PC-3 (cell line): ENCODE data around the gene RND1. TPM values are rescaled to one million over a fixed set of nuclear protein-coding genes. Genes with fewer than 3 reads are reported as not detected.
"Not testable (repeated sequence)": the region's sequence is repeated elsewhere in the genome, so short reads cannot be mapped to it uniquely, and the experiment has no call there.

Source experiments
- ATAC-seq: fragments of 200-7000 bp; cut with Tn5 transposase; 2 replicates; pipeline ENCODE4 v1.9.1; 2020; ENCODE audit warnings: mild to moderate bottlenecking, moderate library complexity
- Bru-seq: library from RNA; stranded (reverse); fragments of 400-500 nt; gene quantifications from one replicate; lab custom pipeline; 2021; lab: Mats Ljungman, UMichigan
- BruChase-seq, 2 experiments: library from RNA; stranded (reverse); fragments of 400-500 nt; gene quantifications; one replicate each; lab custom pipeline; 2021; lab: Mats Ljungman, UMichigan
- BruUV-seq: library from RNA; stranded (reverse); fragments of 400-500 nt; replicated peaks from 2 replicates; lab custom pipeline; 2021; lab: Mats Ljungman, UMichigan
- CTCF ChIA-PET: fragments of 300-600 bp; sonication (Branson Sonifier 250); formaldehyde crosslinking; loops from one replicate; lab custom pipeline; 2022; ENCODE audit warnings: antibody characterized with exemption; lab: Charles Lee
- POLR2A ChIA-PET: fragments of 300-600 bp; sonication (Branson Sonifier 250); formaldehyde crosslinking; loops from one replicate; lab custom pipeline; 2022; ENCODE audit warnings: antibody characterized with exemption; ENCODE audit not compliant: unreplicated experiment; lab: Charles Lee
- DNase-seq: peaks from one replicate; pipeline ENCODE4 v3.0.0-alpha.2; 2015
- H2AFZ ChIP-seq: fragments of 300-600 bp; sonication (generic); 2 replicates; pipeline ENCODE4 v1.6.0; 2016; ENCODE audit warnings: antibody characterized with exemption, low read length
- H3F3A ChIP-seq: fragments of 300-600 bp; sonication (generic); one replicate; pipeline ENCODE4 v1.6.0; 2017; ENCODE audit warnings: antibody characterized with exemption, low read length, control low read depth, mild to moderate bottlenecking; ENCODE audit not compliant: unreplicated experiment
- H3K27ac ChIP-seq: fragments of 300-600 bp; sonication (generic); 2 replicates; pipeline ENCODE4 v1.5.1; 2016; ENCODE audit warnings: mild to moderate bottlenecking, low read length
- H3K27me3 ChIP-seq: fragments of 300-600 bp; sonication (generic); 2 replicates; pipeline ENCODE4 v1.6.1; 2016; ENCODE audit warnings: low read length, mixed read lengths
- H3K36me3 ChIP-seq: fragments of 300-600 bp; sonication (generic); 2 replicates; pipeline ENCODE4 v1.6.1; 2016; ENCODE audit warnings: low read depth, mixed run types, low read length, mixed read lengths
- H3K4me1 ChIP-seq: fragments of 300-600 bp; sonication (generic); 2 replicates; pipeline ENCODE4 v1.5.1; 2016; ENCODE audit warnings: low read length; ENCODE audit not compliant: insufficient read depth
- H3K4me2 ChIP-seq: fragments of 300-600 bp; sonication (generic); 2 replicates; pipeline ENCODE4 v1.6.0; 2016; ENCODE audit warnings: low read length
- H3K4me3 ChIP-seq: fragments of 300-600 bp; sonication (generic); 2 replicates; pipeline ENCODE4 v1.5.1; 2016; ENCODE audit warnings: mild to moderate bottlenecking, low read length, mixed read lengths
- H3K79me2 ChIP-seq: fragments of 300-600 bp; sonication (generic); 2 replicates; pipeline ENCODE4 v1.6.1; 2017; ENCODE audit warnings: low read length, mixed read lengths
- H3K9ac ChIP-seq: fragments of 300-600 bp; sonication (generic); 2 replicates; pipeline ENCODE4 v1.6.0; 2016; ENCODE audit warnings: mild to moderate bottlenecking, low read length
- H3K9me2 ChIP-seq: fragments of 300-600 bp; sonication (generic); replicated peaks from 2 replicates; pipeline ENCODE4 v1.6.1; 2016; ENCODE audit warnings: mixed run types, low read length, mixed read lengths
- H3K9me3 ChIP-seq: fragments of 300-600 bp; sonication (generic); 2 replicates; pipeline ENCODE4 v1.6.1; 2016; ENCODE audit warnings: low read length, mixed read lengths
- H4K20me1 ChIP-seq: fragments of 300-600 bp; sonication (generic); 2 replicates; pipeline ENCODE4 v1.6.1; 2016; ENCODE audit warnings: low read length, mixed read lengths
- CTCF ChIP-seq: fragments of 300-600 bp; sonication (generic); conservative IDR thresholded peaks from 2 replicates; pipeline ENCODE4 v1.5.1; 2017; ENCODE audit warnings: antibody characterized with exemption, low read depth, mild to moderate bottlenecking, low read length
- EZH2 ChIP-seq: fragments of 300-600 bp; sonication (generic); IDR thresholded peaks from one replicate; pipeline ENCODE4 v1.6.1; 2017; ENCODE audit warnings: antibody characterized with exemption, mild to moderate bottlenecking, low read length; ENCODE audit not compliant: unreplicated experiment
- EZH2phosphoT487 ChIP-seq: fragments of 300-600 bp; sonication (generic); IDR thresholded peaks from 2 replicates; pipeline ENCODE4 v1.6.1; 2018; ENCODE audit warnings: mild to moderate bottlenecking, antibody characterized with exemption, low read length, borderline replicate concordance
- intact Hi-C: fragments of 100-400 bp; cut with micrococcal nuclease; formaldehyde crosslinking; loops from 2 replicates; pipeline ENCODE4 v1.9.0; 2023
- long read RNA-seq: library from polyadenylated mRNA; unstranded; transcript quantifications from one replicate; pipeline ENCODE4 v2.0.0, GENCODE V29; 2021; ENCODE audit not compliant: unreplicated experiment
- total RNA-seq: library from RNA; depleted of rRNA; stranded (reverse); fragments of >200 nt; gene quantifications from 2 replicates; pipeline ENCODE4 v1.2.3, GENCODE V29; 2014; rRNA removed

RND1 gene
- total RNA-seq (7.6 and 8.3 TPM in 2 replicates), Bru-seq, nascent RNA (percentile 39 among the genes with signal in this experiment), BruChase-seq, experiment 1, labeled RNA remaining after a 6-hour chase (percentile 38 among the genes with signal in this experiment), BruChase-seq, experiment 2, labeled RNA remaining after a 2-hour chase (percentile 41 among the genes with signal in this experiment)
- long read RNA-seq, partial matches to known transcripts, result 0 of 1 reads
- long read RNA-seq, other reads (novel, unspliced or antisense), result 0 of 1 reads

DNA sequence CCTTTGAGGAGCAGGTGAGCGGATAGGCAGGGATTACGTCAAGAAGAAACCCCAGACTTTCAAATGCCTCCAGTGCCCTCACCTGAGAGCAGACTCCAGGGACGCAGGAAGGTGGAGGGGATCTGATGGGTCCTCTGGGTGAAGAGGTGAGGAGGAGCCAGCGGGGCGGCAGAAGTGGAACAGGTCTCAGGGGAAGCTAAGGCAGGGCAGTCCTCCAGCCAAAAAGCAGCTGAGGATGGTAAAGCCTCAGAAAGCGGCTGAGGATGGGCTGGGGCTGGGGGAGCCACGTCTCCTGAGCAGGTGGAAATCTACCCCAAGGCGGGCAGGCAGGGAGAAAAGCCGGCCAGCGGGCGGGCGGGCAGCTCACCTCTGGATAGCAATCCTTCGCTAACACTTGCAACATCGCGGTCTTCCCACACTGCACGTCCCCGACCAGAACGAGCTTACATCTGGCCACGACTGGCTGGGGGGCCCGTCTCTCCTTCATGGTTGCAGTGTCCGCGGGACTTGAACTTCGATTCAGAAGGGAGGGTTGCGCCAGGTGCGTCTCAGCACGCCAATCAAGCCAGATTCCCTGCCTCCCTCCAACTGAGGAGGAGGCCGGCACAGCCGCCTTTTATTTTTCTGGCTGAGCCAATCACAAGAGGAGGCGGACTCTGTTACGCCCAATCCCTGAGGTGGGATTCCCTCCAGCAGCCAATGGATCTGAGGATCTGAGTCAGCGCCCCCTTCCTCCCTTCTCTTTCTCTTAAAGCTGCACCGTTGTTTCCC, at the start of gene RND1:
Gene RND1 (minus strand): TSS at position 590 of the 771 bp plus-strand sequence. CDS start 103 bp downstream, at position 487.
- intact Hi-C loops, result no loop called here
- CTCF ChIA-PET, result interaction anchor here (1.3 kb wide), 1 partner anchor 12 kb away, joined by 17 read pairs; no protein-coding TSS in a partner anchor
- H4K20me1 ChIP-seq, result no peaks in the 10 kb centered on the region
- no peaks in the 10 kb centered on the region for H3K9me2 ChIP-seq
- peak within 1 kb of the TSS; percentile 85 for H3K4me3 ChIP-seq
- TF ChIP-seq CTCF (0 out of 2 replicates have a peak, but pooled peaks have one; percentile 10), EZH2phosphoT487 (no peak)
- no peaks in the 10 kb centered on the region for H3K27me3 ChIP-seq
- DNase-seq, result peak; percentile 95
- TSS peak; percentile 72 for BruUV-seq
- H2AFZ ChIP-seq, result peak within 1 kb of the TSS; percentile 86
- H3K79me2 ChIP-seq, result no peaks in the 10 kb centered on the region
- no peaks in the 10 kb centered on the region for H3F3A ChIP-seq
- peak within 1 kb of the TSS; percentile 80 for H3K27ac ChIP-seq
- peaks cover 20% of the 10 kb centered on the region for H3K4me1 ChIP-seq
- H3K9ac ChIP-seq, result peak within 1 kb of the TSS; percentile 71
- peak within 1 kb of the TSS; percentile 97 for H3K4me2 ChIP-seq
- POLR2A ChIA-PET, result interaction anchor here (0.6 kb wide), 4 partner anchors 13 to 204 kb away, joined by 3 to 10 read pairs (median 4); partner anchors contain the start of genes DDX23 and RHEBL1
- H3K9me3 ChIP-seq, result no peaks in the 10 kb centered on the region
- no peaks in the 10 kb centered on the region for H3K36me3 ChIP-seq
- peak; percentile 89 for ATAC-seq

GRCh38 chr12:48910196-48910595, 44.5 kb upstream of the RND1 start:
- Histone ChIP-seq H3F3A (no peaks in the 10 kb centered on the region), H3K27ac (no peak overlapping the region), H3K9me3 (no peaks in the 10 kb centered on the region), H3K9me2 (no peaks in the 10 kb centered on the region), H3K79me2 (no peaks in the 10 kb centered on the region), H3K9ac (no peak overlapping the region), H4K20me1 (no peaks in the 10 kb centered on the region), H3K4me2 (no peak overlapping the region), H3K4me3 (no peak overlapping the region), H3K27me3 (no peaks in the 10 kb centered on the region), H3K36me3 (no peaks in the 10 kb centered on the region), H3K4me1 (no peaks in the 10 kb centered on the region), H2AFZ (no peak overlapping the region)
- DNase-seq (no peak), ATAC-seq (no peak)
- ChIA-PET CTCF (no interaction called here), POLR2A (no interaction called here)
- intact Hi-C loops, result no loop called here
- TF ChIP-seq EZH2, result no peak
- TF ChIP-seq EZH2phosphoT487, result no peak
- no peak for TF ChIP-seq CTCF
- BruUV-seq, result no TSS peak

DNA sequence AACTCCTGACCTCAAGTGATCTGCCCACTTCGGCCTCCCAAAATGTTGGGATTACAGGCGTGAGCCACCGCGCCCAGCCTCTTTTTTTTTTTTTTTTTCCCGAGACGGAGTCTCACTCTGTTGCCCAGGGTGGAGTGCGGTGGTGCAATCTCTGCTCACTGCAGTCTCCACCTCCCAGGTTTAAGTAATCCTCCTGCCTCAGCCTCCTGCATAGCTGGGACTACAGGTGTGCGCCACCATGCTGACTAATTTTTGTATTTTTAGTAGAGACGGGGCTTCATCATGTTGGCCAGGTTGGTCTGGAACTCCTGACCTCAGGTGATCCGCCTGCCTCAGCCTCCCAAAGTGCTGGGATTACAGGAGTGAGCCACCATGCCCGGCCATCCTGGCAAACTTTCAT, 44.0 kb upstream of the RND1 start:
- CTCF ChIA-PET, POLR2A ChIA-PET: not testable (repeated sequence)

More for the DNA sequence above, 44.0 kb upstream of the RND1 start:
- intact Hi-C loops, H3K4me3 ChIP-seq, H3K36me3 ChIP-seq, H2AFZ ChIP-seq, H3K9me3 ChIP-seq, H3K4me1 ChIP-seq, ATAC-seq, H3K4me2 ChIP-seq, BruUV-seq, H3K27me3 ChIP-seq, H3K9ac ChIP-seq, H3K9me2 ChIP-seq, H3K79me2 ChIP-seq, H3K27ac ChIP-seq, H4K20me1 ChIP-seq, H3F3A ChIP-seq, DNase-seq: not testable (repeated sequence)
